Measurements from ENCODE around the gene RTRAF.

- TF ChIP-seq SIX5 (IDR thresholded peaks at IDR 0.05; ENCODE audit: low read depth, low read length) = no peak
- no peak for TF ChIP-seq TAF1 (IDR thresholded peaks at IDR 0.05; ENCODE audit: low read depth, low read length)
- TF ChIP-seq EGR1 (IDR thresholded peaks at IDR 0.05; ENCODE audit: borderline replicate concordance, low read depth, low read length) = no peak
- TF ChIP-seq EZH2 (IDR thresholded peaks at IDR 0.05; ENCODE audit: low read depth, low read length, severe bottlenecking) = no peak
- TF ChIP-seq CTCF (IDR thresholded peaks at IDR 0.05; ENCODE audit: control extremely low read depth in 1 of 3, insufficient read depth in 1 of 3, low read depth in 1 of 3, low read length in 3 of 3) = no peak
- no peak for TF ChIP-seq RAD21 (IDR thresholded peaks at IDR 0.05 in 1 of 2, conservative IDR thresholded peaks at IDR 0.05 in 1 of 2; ENCODE audit: low read depth in 2 of 2, low read length in 2 of 2)
- no peak for TF ChIP-seq SP1 (IDR thresholded peaks at IDR 0.05; ENCODE audit: low read depth, low read length)
Measured at GRCh38 chr14:51967521-51967920, 21.8 kb upstream of the RTRAF start.

Measured in H1 (cell line).